HG02870 (cell line): ENCODE data around the gene DIAPH2.

ENCODE experiments used
- ATAC-seq: cut with Tn5 transposase; IDR thresholded peaks from one replicate; pipeline ENCODE4 v1.9.1; 2021; ENCODE audit warnings: mild to moderate bottlenecking, moderate library complexity; ENCODE audit not compliant: unreplicated experiment

Gene DIAPH2

DNA sequence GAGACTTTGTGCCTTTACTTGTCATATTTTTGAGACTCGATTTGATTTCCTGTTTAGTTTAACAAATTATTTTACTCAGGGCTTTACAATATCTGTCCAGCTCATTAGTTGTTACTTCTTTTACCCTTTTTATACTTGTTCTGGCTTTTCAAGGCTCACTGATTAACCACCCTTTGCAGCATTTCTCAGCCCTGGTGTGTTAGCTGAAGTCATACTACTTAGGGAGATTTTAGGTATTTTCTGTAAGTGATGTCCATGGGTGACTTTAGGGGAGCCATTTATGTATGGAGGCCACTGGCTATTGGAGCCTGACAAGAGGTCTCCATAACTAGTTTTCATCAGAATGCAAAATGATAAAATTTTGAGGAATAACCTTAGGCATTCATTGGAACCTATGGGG is 346.3 kb downstream of the DIAPH2 start:
- no peak for ATAC-seq

DNA sequence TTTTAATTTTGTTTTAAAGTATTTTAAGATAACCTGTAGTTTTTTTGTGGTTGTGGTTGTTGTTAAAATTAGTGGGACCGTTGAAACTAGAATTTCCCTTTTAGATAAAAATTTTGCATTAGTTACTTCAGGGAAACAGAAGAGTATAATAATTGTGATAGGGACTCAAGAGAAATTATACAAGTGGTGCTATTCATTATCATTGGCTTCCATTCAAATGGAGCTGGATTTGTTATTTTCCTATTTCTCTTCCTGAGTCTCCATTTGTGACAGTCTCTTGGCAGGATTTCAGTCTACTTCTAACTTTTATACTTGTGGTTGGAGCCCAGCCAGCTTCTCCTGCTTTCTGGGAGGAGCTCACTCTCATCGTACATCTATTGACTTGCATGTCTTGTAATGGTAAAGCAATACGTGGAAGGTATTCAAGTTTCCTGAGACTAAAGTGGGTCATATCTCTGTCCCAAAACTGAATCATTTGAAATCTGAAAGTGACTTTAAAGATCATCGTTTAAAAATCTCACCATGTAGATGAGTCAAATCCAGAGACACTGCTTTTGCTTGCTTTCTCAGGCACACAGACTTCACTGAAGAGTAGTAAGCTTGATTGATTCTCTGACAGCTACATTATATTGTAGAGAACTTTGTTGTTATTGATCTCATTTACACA is 354.9 kb downstream of the DIAPH2 start:
- peak; percentile 97 for ATAC-seq

DNA sequence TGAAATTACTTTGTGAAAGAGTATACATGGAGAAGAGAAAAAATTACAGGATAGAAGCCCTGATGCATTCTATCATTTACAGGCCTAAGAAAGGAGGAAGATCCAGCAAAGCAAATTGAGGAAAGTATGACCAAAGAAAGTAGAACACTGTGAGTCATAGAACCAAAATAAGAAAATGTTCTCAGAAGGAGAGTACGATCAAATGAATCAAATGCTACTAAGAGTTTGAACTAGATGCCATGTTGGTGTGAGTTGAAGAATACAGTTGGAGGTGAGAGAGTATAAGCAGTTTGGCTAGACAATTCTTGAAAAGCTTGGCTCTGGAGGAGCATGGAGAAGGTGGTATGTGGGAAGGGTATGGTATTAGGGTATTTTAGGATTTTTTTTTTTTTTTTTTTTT is 360.8 kb downstream of the DIAPH2 start:
- no peak for ATAC-seq

DNA sequence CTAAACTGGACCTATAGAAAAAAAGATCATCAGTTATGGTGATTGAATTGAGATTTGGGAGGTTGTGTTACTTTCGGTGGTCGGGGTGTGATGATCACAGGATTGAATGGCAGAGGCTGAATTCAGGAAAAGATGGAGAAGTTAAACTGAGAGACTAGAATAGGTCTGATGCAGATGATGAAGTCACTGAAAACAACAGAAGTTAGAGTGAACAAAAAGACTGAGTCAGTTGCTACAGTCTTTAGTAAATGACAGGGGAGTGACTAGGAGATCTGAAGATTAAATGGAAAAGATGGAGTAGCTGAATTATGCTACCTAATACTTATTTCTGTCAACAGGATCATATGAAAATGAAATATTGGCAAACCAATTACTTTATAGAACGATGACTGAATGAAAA is 362.2 kb downstream of the DIAPH2 start:
- ATAC-seq = no peak

DNA sequence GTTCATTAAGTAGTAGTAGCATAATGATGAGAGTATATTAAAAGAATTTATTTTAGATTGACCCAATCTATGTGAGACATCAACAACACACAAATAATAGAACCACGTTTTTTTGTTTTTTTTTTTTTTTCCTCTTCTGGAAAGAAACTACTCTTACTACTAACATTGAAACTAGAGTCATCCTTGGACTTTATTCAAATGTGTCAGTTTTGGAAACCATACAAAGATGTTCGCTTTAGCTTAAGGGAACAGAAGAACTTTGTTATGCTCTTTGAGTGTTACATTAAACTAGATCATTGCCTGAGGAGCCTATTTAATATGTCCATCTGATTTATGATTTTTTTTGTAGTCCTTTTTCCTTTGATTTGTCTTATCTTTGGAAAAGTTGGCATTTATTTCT is 365.8 kb downstream of the DIAPH2 start:
- no peak for ATAC-seq

DNA sequence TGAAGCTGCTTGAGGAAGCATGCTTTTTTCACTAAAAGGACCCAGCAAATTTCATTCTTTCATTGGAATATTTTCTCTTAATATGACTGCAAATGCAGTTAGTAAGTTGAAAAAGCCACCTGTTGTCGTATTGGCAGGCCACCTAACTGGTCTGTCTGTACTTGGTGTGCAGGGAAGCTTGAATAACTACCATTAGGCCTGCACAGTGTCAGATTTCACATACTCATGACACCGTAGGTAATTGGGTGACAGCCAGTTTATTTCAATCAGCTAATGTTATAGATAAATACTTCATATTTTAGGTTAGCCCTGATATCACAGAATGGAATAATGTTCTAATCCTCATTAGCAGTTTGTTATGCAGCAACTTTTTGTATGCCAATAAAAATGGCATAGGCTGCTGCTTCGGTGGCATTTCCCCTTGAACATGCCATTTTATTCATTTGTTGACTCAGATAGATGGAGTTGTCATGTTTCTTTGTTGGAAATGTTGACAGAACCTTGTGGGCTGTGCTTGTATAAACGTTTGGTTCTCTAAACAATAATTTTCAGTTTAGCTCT is 372.8 kb downstream of the DIAPH2 start:
- ATAC-seq = no peak

DNA sequence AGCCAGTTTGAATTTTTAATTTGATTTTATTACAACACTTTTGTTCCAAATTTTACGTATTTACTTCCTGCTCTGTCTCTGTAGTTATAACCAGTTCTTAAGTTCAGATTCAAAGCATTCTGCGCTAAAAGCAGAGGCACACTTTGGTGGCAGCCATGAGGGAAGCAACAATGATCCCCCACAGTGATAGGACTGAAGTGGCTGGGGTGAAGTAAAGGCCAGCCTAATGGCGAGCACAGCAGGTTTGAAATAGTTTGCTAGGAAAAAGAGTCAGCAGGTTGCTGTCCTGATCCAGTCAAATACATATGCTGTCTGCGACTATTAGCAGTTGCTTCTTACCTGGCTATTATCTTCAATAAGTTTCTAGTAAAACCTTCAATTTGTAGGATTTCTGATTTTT is 375.4 kb downstream of the DIAPH2 start:
- ATAC-seq = no peak

DNA sequence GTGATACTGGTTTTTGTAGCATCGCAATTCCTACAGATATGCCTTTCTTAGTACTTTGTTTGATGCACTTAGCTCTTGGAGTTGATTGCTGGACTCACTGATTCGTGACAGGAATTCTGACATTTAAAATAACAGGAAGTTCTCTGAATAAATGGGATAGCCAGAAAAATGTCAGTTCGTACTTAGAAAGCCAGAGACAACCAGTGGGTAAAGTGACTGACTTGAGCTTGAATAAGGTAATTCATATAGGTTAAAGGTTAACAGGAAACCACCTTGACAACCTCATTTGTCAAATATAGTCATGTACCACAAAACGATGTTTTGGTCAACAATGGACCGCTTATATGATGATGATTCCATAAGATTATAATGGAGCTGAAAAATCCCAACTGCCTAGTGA is 380.4 kb downstream of the DIAPH2 start:
- no peak for ATAC-seq

DNA sequence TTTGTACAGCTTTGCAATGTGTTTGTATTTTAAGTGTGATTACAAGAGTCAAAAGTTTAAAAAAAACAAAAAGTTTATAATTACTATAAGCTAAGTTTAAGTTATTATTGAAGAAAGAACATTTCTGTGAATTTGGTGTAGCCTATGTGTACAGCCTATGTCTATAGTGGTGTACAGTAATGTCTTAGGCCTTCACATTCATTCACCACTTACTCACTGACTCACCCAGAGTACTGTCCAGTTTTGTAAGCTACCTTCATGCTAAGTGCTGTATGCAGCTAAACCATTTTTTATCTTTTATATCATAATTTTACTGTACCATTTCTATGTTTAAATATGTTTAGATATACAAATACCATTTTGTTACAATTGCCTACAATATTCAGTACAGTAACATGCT is 381.3 kb downstream of the DIAPH2 start:
- no peak for ATAC-seq

DNA sequence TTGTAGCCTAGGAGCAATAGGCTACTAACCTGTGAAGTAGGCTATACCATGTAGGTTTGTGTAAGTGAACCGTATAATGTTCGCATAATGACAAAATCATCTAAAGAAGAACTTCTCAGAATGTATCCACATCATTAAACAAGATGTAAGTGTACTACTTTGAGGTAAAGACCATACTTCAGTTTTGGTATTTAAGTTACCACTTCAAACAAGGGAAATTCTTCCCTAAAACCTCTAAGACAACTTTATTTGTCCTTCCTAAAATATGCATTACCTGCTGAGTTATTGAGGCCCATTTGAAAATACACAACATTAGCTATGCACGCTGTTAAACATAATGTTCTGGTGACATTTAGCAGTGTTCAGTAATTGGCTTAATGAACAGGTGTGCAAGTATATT is 381.7 kb downstream of the DIAPH2 start:
- ATAC-seq = no peak

DNA sequence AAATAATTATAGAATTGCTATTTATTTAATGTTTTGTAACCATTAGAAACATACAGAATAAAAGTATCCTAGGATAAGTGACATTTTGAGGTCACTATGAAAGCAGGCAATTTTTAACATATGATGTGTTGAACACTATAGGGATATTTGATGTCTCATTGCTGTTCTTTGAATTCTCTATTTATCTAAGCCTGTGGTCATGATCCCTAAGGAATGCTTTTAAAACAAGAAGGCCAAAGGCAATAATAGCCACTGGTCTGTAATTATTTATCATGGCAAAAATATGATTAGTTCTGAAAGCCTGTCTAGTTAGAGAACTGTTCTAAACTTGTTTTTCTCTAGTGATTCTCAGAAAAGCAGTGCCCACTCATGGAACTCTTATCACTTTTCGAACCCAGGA is 385.7 kb downstream of the DIAPH2 start:
- no peak for ATAC-seq

DNA sequence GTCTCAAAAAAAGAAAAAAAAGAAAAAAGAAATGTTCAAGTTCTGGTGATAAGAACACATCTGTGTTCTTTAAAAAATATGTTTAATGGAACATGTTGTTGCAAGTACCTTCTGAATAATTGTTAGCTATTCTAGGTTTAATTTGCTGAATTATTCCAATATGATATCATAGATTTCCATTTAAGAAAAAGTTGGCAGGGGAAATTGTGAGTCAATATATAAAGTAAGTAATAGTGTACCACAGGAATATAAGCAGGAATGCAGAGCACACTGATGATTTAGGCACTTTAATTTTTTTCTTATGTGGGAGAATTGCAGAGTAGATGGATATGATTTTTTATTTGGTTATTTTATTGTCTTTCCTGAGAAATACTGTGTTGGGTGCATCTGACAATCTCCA is 389.8 kb downstream of the DIAPH2 start:
- no peak for ATAC-seq

DNA sequence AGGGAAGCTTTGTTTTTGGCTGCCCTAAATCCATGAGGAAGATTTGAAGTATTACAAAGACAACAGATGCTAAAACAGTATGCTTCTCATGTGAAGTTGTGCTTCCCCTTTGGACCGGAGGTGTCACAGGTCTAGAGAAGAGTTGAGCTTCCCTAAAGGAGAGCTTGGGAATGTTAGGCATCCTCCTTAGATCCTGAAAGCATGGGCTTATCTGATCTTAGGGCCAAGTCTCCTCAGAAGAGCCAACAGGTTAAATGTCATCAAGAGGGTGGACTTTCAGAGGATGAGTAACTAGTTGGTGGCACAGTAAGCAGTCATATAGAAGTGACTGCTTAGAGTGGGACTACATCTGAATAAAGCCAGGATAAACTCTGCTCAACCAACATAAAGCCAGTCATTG is 404.5 kb downstream of the DIAPH2 start:
- no peak for ATAC-seq

DNA sequence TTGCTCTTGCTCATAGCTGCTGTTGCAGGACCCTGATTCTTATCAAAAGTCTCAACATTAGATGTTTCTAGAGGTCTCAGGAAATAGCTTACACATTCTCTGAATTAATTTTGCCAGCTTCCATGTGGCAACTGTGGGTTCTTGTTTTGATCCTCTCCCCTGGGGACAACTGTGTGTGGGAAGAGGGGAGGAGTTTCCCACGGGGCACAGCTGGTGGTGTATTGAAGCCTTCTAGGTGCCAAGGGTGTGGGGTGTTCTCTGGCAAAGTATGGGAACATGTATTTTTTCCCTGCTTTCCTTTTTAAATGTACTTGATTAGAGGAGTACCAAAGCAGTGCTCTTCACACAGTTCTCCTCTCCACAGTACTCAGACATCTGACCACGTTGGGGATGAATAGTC is 411.7 kb downstream of the DIAPH2 start:
- no peak for ATAC-seq

DNA sequence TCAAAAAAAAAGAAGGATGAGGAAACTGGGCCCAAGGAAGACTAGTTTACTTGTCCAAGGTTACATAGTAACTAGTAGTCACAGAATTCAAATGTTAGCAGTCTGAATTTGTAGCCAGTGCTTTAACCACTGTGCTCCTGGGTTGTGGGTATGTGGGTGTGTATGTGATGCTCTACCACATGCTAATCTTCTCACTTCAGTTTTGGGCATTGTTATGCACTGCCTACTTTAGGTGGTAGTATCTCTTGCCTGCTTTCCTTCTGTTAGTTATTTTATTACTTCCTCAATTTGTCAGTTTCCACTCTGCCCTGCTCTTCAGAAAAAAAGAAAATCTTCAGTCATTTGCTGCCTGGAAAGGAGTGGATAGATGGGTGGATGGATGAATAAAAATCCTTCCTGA is 418.3 kb downstream of the DIAPH2 start:
- no peak for ATAC-seq

DNA sequence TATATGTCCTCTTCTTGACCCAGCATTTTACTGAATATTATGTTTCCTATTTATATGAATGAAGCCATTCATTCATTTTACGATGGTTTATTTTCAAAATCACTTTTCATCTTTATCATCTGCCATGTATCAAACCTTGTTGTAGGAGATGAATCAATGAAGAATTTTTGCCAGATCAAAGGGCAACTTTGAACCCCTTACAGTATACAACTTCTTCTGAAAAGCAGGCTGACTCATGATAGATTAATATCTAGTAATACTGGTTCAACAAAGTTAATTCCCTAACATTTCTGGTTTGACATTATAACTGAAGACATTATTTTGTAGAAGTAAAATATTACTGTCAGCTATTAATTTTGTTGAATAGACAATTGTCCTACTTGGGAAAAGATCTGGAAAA is 425.1 kb downstream of the DIAPH2 start:
- no peak for ATAC-seq

DNA sequence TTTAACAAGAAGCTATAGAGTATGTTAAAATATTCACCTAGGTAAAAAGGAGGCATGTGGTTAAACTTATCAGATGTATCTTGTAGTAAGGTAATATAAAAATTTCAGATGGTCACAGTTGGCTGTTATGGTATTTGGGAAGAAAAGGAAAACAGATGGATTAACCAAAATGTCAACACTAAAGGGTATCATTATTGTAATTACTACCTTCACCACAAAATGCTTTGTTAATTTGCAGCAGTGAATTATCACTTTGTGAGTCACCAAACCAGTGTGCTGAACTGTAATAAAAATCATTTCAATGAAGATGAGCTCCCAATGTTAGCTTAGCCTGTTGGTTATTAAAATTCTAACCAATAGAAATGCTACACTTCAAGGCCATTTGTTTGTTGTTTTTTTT is 432.9 kb downstream of the DIAPH2 start:
- no peak for ATAC-seq

DNA sequence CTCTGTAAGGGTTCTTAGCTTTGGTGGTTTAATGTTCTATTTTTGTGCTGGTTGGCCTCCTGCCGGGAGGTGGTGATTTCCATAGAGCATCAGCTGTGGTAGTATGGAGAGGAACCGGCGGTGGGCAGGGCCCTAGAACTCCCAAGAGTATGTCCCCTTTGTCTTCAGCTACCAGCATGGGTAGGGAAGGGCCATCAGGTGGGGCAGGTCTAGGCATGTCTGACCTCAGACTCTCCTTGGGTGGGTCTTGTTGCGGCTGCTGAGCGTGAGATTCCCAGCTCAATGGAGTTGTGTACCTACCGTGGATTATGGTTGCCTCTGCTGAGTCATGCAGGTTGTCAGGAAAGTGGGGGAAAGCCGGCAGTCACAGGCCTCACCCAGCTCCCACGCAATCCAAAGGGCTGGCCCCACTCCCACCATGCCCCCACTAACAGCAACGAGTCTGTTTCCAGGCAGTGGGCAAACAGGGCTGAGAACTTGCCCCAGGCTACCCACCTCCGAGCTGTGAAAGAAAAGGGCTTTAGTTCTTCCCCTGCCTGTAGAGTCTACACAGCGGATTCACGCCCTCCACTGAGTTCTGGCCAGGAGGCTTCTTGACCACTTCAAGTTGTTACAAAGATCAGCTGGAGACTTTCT is 434.9 kb downstream of the DIAPH2 start:
- ATAC-seq = no peak

DNA sequence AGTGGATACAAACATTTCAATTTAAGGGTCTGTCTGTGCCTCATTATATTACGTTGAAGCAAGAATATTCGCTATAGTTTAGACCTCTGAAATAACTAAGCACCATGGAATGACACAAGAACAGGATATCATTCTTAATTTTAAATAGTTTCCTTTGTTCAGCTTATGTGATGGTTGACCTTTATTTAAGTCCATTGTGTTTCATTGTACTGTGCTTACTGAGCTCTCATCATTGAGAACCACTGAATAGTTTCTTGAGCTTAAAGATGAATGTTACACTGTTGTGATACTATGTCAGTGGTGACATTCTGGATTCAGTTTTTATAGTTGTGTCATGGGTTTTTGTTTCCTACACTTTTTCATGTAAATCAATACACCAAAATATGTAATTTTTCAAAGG is 438.4 kb downstream of the DIAPH2 start:
- no peak for ATAC-seq

DNA sequence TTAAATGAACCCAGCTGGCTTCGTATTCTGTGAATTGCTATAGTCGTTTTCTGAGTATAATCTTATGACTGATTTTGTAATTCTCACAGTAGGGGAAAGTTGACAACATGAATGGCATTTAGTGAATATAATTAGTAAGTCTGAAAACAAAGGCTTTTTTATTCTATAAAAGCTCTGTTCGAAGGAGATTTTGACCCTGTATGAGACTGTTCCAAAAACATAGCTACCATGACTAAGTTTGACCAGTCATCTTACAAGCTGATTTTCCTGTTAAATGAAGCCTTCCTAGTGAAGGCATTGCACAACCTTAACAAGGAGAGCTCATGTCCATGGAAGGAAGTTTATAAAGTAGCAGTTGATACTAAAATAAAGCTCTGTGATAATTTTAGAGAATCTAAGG is 441.4 kb downstream of the DIAPH2 start:
- no peak for ATAC-seq

DNA sequence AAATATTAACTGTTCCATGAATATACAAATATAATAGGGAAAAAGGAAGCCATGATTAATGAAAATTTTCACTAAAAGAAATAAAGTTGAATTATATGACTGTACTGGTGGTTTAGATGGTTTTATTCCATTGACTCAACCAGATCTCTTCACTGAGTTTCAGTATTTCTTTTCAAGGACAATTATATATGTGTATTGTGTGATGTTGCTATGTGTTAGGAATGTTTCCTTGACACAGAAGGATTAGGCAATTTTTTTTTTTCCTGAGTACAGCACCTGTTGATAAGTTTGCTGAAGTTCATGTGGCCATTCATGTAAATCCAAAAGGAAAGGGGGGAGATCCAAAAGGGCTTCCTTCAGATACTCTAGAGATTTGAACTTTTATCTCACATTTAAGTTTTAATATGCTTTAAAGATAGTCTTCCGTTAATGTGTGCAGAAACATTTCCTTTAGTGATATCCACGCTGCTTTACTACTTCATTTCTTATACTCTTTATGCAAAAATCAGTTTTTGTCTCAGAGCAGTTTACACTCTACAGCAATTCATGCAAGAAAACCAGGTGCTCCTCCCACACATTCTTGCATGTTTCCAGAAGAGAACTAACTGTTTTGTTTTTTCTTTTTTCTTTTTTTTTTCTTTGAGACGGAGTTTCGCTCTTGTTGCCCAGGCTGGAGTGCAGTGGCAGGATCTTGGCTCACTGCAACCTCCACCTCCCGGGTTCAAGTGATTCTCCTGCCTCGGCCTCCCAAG is 448.2 kb downstream of the DIAPH2 start:
- ATAC-seq = peak; percentile 71

DNA sequence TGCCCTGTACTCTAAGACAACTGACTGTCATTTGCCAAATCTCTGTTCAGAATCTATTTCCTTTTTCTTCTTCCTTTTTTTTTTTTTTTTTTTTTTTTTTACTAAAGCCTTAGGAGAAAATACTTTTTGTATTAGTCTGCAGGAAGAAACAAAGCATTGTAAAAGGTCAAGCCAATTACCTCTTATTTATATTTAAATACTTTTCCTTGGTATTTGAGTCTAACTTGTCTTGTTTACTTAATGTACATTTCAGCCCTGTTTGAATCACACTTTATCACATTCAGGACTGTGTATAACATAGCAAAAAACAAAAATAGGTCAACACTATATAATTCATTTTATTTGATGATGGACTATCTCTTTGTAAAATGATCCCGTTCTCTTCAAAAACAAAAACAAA is 461.3 kb downstream of the DIAPH2 start:
- ATAC-seq = no peak
